Measurements from ENCODE around the gene INPP5D. TPM values are rescaled to one million over a fixed set of nuclear protein-coding genes. Genes with fewer than 3 reads are reported as not detected.

The INPP5D gene
- total and polyA plus RNA-seq, 3 donors from 2014 or later = 5.7 to 12.7 (median 11.2) TPM

GRCh38 chr2:233061591-233062450, 1.7 kb downstream of the INPP5D start:
- no peaks in the 10 kb centered on the region for H3K36me3 ChIP-seq (ENCODE audit: low read depth, missing control alignments)
- no peak for TF ChIP-seq CTCF (IDR thresholded peaks at IDR 0.05)
- TF ChIP-seq POLR2A (IDR thresholded peaks at IDR 0.05) = no peak
- DNase-seq = peak; percentile 51
- peak overlapping the region in 1 of 2 donors; percentile 15 for H3K4me3 ChIP-seq
- peak overlapping the region; percentile 37 to 68 for H3K27ac ChIP-seq
- peaks cover 11% of the 10 kb centered on the region for H3K4me1 ChIP-seq
- H3K27me3 ChIP-seq = no peaks in the 10 kb centered on the region
- no peaks in the 10 kb centered on the region for H3K9me3 ChIP-seq
- intact Hi-C loops (cut with DNase I; ENCODE audit: low total_unique reads) = no loop called here
- WGBS, 2 donors = 50 to 51% methylated on average over 9 to 12 of the region's 12 CpGs

- Histone ChIP-seq H3K4me1 (peaks cover 11% of the 10 kb centered on the region), H3K36me3 (ENCODE audit: low read depth, missing control alignments) (no peaks in the 10 kb centered on the region), H3K27ac (peak overlapping the region; percentile 37 to 68), H3K27me3 (no peaks in the 10 kb centered on the region), H3K9me3 (no peaks in the 10 kb centered on the region), H3K4me3 (no peak overlapping the region)
- intact Hi-C loops (cut with DNase I; ENCODE audit: low total_unique reads) = no loop called here
- TF ChIP-seq POLR2A (IDR thresholded peaks at IDR 0.05) (no peak), CTCF (IDR thresholded peaks at IDR 0.05) (no peak)
- 69 to 71% methylated on average over 4 of the region's 4 CpGs for WGBS, 2 donors
- DNase-seq = peak; percentile 4
Measured at GRCh38 chr2:233062451-233062850, 2.3 kb downstream of the INPP5D start.

GRCh38 chr2:233062946-233063268, 2.8 kb downstream of the INPP5D start:
- Histone ChIP-seq H3K4me3 (no peak overlapping the region), H3K27ac (no peak overlapping the region), H3K27me3 (no peaks in the 10 kb centered on the region), H3K4me1 (peaks cover 11% of the 10 kb centered on the region), H3K9me3 (no peaks in the 10 kb centered on the region), H3K36me3 (ENCODE audit: low read depth, missing control alignments) (no peaks in the 10 kb centered on the region)
- WGBS, 2 donors = 75 to 86% methylated on average over 6 of the region's 6 CpGs
- TF ChIP-seq POLR2A (IDR thresholded peaks at IDR 0.05) = no peak
- no peak for TF ChIP-seq CTCF (IDR thresholded peaks at IDR 0.05)
- intact Hi-C loops (cut with DNase I; ENCODE audit: low total_unique reads) = no loop called here
- no peak for DNase-seq

- intact Hi-C loops (cut with DNase I; ENCODE audit: low total_unique reads) = no loop called here
- WGBS, 2 donors = 83 to 84% methylated on average over 5 to 13 of the region's 13 CpGs
- peak; percentile 12 for DNase-seq
- no peak overlapping the region for H3K27ac ChIP-seq
- no peaks in the 10 kb centered on the region for H3K9me3 ChIP-seq
- TF ChIP-seq CTCF (IDR thresholded peaks at IDR 0.05) (no peak), POLR2A (IDR thresholded peaks at IDR 0.05) (no peak)
- no peaks in the 10 kb centered on the region for H3K36me3 ChIP-seq (ENCODE audit: low read depth, missing control alignments)
- H3K27me3 ChIP-seq = no peaks in the 10 kb centered on the region
- H3K4me3 ChIP-seq = no peak overlapping the region
- peaks cover 11% of the 10 kb centered on the region for H3K4me1 ChIP-seq
Measured at GRCh38 chr2:233063269-233063975, 3.3 kb downstream of the INPP5D start.

Data from testis (tissue), 3 donors.